HEK293 (cell line): ENCODE data around the gene LRRC43.

ENCODE experiments used
- CTCF ChIP-seq: fragments of 450-650 bp; formaldehyde crosslinking; IDR thresholded peaks from 2 replicates; pipeline ENCODE4 v1.5.1; 2016; ENCODE audit warnings: missing biosample characterization, missing genetic modification characterization
- SP2 ChIP-seq: fragments of 450-650 bp; formaldehyde crosslinking; IDR thresholded peaks from 2 replicates; pipeline ENCODE4 v1.5.1; 2016; ENCODE audit warnings: missing biosample characterization, missing genetic modification characterization
- ZBTB17 ChIP-seq: fragments of 450-650 bp; formaldehyde crosslinking; IDR thresholded peaks from 2 replicates; pipeline ENCODE4 v1.5.1; 2016; ENCODE audit warnings: missing biosample characterization, missing genetic modification characterization

GRCh38 chr12:122230798-122231197, 47.9 kb downstream of the LRRC43 start:
- TF ChIP-seq CTCF (tag by site-specific recombination): no peak
- no peak for TF ChIP-seq SP2 (tag by site-specific recombination)
- TF ChIP-seq ZBTB17 (tag by site-specific recombination): no peak
